K562 (cell line): ENCODE data around the gene SLC6A9. TPM values are rescaled to one million over a fixed set of nuclear protein-coding genes. Genes with fewer than 3 reads are reported as not detected.

Experiments
- BCLAF1 ChIP-seq, 2 experiments: fragments of 450-650 bp in 1 of 2; IDR thresholded peaks; 2 replicates each; pipeline ENCODE4 v1.6.1; 2011 to 2017; ENCODE audit warnings: low read depth in 2 of 2, antibody characterized with exemption in 1 of 2, borderline replicate concordance in 1 of 2, low read length in 1 of 2, mild to moderate bottlenecking in 1 of 2, mixed read lengths in 1 of 2; ENCODE audit not compliant: control insufficient read depth in 1 of 2
- BDP1 ChIP-seq: IDR thresholded peaks from 3 replicates; pipeline ENCODE4 v1.6.1; 2011; ENCODE audit not compliant: insufficient read length, insufficient read depth
- BHLHE40 ChIP-seq: IDR thresholded peaks from 2 replicates; pipeline ENCODE4 v1.6.1; 2011; ENCODE audit warnings: low read length, improper control_type of control experiment
- CXXC5 ChIP-seq: fragments of 250-450 bp; sonication (Bioruptor Pico); IDR thresholded peaks from 2 replicates; pipeline ENCODE4 v1.8.0; 2022; ENCODE audit warnings: inconsistent platforms, mild to moderate bottlenecking, moderate library complexity
- E2F4 ChIP-seq: sonication (generic); formaldehyde crosslinking; IDR thresholded peaks from 2 replicates; pipeline ENCODE4 v1.8.0; 2022; ENCODE audit warnings: mild to moderate bottlenecking, low read depth, missing genetic modification reagents
- FIP1L1 ChIP-seq: fragments of 200-400 bp; formaldehyde crosslinking; IDR thresholded peaks from 2 replicates; pipeline ENCODE4 v1.6.1; 2018; ENCODE audit warnings: mild to moderate bottlenecking, low read depth, low read length; ENCODE audit not compliant: poor library complexity, severe bottlenecking
- HMG20A ChIP-seq: fragments of 450-650 bp; formaldehyde crosslinking; conservative IDR thresholded peaks from 2 replicates; pipeline ENCODE4 v1.4.0; 2020; ENCODE audit warnings: mild to moderate bottlenecking, mixed read lengths
- HNRNPLL ChIP-seq: fragments of 200-400 bp; formaldehyde crosslinking; IDR thresholded peaks from 2 replicates; pipeline ENCODE4 v1.6.1; 2017; ENCODE audit warnings: low read length, low read depth, mild to moderate bottlenecking; ENCODE audit not compliant: poor library complexity, severe bottlenecking
- KAT8 ChIP-seq: fragments of 450-650 bp; IDR thresholded peaks from 2 replicates; pipeline ENCODE4 v1.6.1; 2016; ENCODE audit warnings: low read depth, mild to moderate bottlenecking
- MAZ ChIP-seq, 2 experiments: fragments of 450-650 bp in 1 of 2; sonication (generic) in 1 of 2; formaldehyde crosslinking; IDR thresholded peaks in 1 of 2; conservative IDR thresholded peaks in 1 of 2; 2 replicates each; pipeline versions ENCODE4 v1.4.0 to v1.5.0; 2020; ENCODE audit warnings: mild to moderate bottlenecking in 1 of 2, missing genetic modification reagents in 1 of 2
- NBN ChIP-seq: fragments of 450-650 bp; IDR thresholded peaks from 2 replicates; pipeline ENCODE4 v1.6.1; 2016; ENCODE audit warnings: low read depth, mild to moderate bottlenecking
- PHTF2 ChIP-seq: fragments of 250-450 bp; sonication (Bioruptor Pico); IDR thresholded peaks from 2 replicates; pipeline ENCODE4 v1.5.0; 2021; ENCODE audit warnings: mild to moderate bottlenecking
- RHOXF2B ChIP-seq: fragments of 250-450 bp; sonication (Bioruptor Pico); conservative IDR thresholded peaks from 2 replicates; pipeline ENCODE4 v1.5.1; 2021
- STAT5B ChIP-seq: fragments of 250-450 bp; sonication (Bioruptor Pico); IDR thresholded peaks from 2 replicates; pipeline ENCODE4 v1.8.0; 2021; ENCODE audit warnings: mild to moderate bottlenecking, inconsistent platforms
- ZBTB2 ChIP-seq: fragments of 450-650 bp; IDR thresholded peaks from 2 replicates; pipeline ENCODE4 v1.6.1; 2016; ENCODE audit warnings: antibody characterized with exemption
- ZFP30 ChIP-seq: fragments of 250-450 bp; sonication (Bioruptor Pico); IDR thresholded peaks from 2 replicates; pipeline ENCODE4 v1.8.0; 2022; ENCODE audit warnings: moderate library complexity, mild to moderate bottlenecking, inconsistent platforms, borderline replicate concordance
- ZNF408 ChIP-seq: fragments of 250-450 bp; sonication (Bioruptor Pico); IDR thresholded peaks from 2 replicates; pipeline ENCODE4 v1.4.0; 2020; ENCODE audit warnings: low read depth, mild to moderate bottlenecking, moderate library complexity
- ZNF444 ChIP-seq: fragments of 250-450 bp; sonication (Bioruptor Pico); IDR thresholded peaks from 2 replicates; pipeline ENCODE4 v1.4.0; 2020; ENCODE audit warnings: mild to moderate bottlenecking, moderate library complexity
- ZNF668 ChIP-seq: fragments of 250-450 bp; sonication (Bioruptor Pico); IDR thresholded peaks from 2 replicates; pipeline ENCODE4 v1.8.0; 2022; ENCODE audit warnings: mild to moderate bottlenecking, inconsistent platforms
- polyA plus RNA-seq, 8 experiments: library from polyadenylated mRNA; depleted of rRNA in 4 of 8; stranded (reverse) in 5 of 8; unstranded in 3 of 8; fragments of >200 nt; fragmentation: Nextera tagmentation in 2 of 8; fragmentation: Illumina TruSeq in 1 of 8; extraction: Ambion mirVana in 2 of 8; extraction: Trizol in 1 of 8; gene quantifications; 2 replicates each; pipeline versions ENCODE4 v1.2.1 to v1.2.3, GENCODE V29; 2011 to 2014; ENCODE audit warnings: inconsistent platforms in 1 of 8, missing spikeins in 1 of 8
- total RNA-seq, 7 experiments: library from RNA; depleted of rRNA in 6 of 7; stranded (reverse); fragments of >200 nt in 6 of 7; fragmentation: Illumina TruSeq in 2 of 7; extraction: Trizol in 2 of 7; gene quantifications; 2 replicates each; pipeline versions ENCODE4 v1.2.1 to v1.2.3, GENCODE V29; 2011 to 2021; ENCODE audit warnings: low replicate concordance in 1 of 7
- TF ChIP-seq, protein P1 (sequence below): sonication (generic); formaldehyde crosslinking; IDR thresholded peaks from 2 replicates; pipeline ENCODE4 v1.8.1; 2023; ENCODE audit warnings: mild to moderate bottlenecking, missing genetic modification reagents, moderate library complexity

Gene SLC6A9
- total and polyA plus RNA-seq, 9 of the 15 experiments (the other 6 are each of a cell fraction or from before 2014, with no cell fraction given): 0.17 to 18.7 (median 2.9) TPM

- no peak for TF ChIP-seq ZBTB2
- TF ChIP-seq RHOXF2B (CRISPR knock-in tag): no peak
- TF ChIP-seq MAZ (CRISPR knock-in tag; conservative IDR thresholded peaks at IDR 0.05 in 1 of 2, IDR thresholded peaks at IDR 0.05 in 1 of 2): peak; percentile 11 to 51; a peak in 2 of 4 replicates
- no peak for TF ChIP-seq STAT5B (CRISPR knock-in tag)
- no peak for TF ChIP-seq ZNF408 (CRISPR knock-in tag)
- peak; percentile 67; the same call in 1 of the 2 replicates for TF ChIP-seq BHLHE40
- TF ChIP-seq ZNF444 (CRISPR knock-in tag): no peak
- TF ChIP-seq HNRNPLL: no peak
- no peak for TF ChIP-seq FIP1L1
- TF ChIP-seq, protein P1, sequence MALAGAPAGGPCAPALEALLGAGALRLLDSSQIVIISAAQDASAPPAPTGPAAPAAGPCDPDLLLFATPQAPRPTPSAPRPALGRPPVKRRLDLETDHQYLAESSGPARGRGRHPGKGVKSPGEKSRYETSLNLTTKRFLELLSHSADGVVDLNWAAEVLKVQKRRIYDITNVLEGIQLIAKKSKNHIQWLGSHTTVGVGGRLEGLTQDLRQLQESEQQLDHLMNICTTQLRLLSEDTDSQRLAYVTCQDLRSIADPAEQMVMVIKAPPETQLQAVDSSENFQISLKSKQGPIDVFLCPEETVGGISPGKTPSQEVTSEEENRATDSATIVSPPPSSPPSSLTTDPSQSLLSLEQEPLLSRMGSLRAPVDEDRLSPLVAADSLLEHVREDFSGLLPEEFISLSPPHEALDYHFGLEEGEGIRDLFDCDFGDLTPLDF (CRISPR knock-in tag): no peak
- TF ChIP-seq CXXC5 (CRISPR knock-in tag): peak; percentile 55
- TF ChIP-seq BDP1: no peak
- TF ChIP-seq HMG20A (CRISPR knock-in tag): no peak
- no peak for TF ChIP-seq PHTF2
- TF ChIP-seq KAT8: no peak
- no peak for TF ChIP-seq NBN
- TF ChIP-seq BCLAF1 (IDR thresholded peaks at IDR 0.05; ENCODE audit: borderline replicate concordance in 1 of 2, control insufficient read depth in 1 of 2, low read depth in 2 of 2, low read length in 1 of 2): no peak
- no peak for TF ChIP-seq E2F4 (CRISPR knock-in tag)
- no peak for TF ChIP-seq ZNF668
- no peak for TF ChIP-seq ZFP30 (CRISPR knock-in tag)
Measured at GRCh38 chr1:44031252-44032169, at the start of gene SLC6A9 (continued).
